Middle frontal gyrus (tissue), 1 donor: ENCODE results near the gene SSR4.

Experiments used
- DNase-seq: peaks from one replicate; pipeline ENCODE4 v3.0.0-alpha.2; 2015; ENCODE audit warnings: low spot score; ENCODE audit errors: extremely low spot score

SSR4 gene

DNA sequence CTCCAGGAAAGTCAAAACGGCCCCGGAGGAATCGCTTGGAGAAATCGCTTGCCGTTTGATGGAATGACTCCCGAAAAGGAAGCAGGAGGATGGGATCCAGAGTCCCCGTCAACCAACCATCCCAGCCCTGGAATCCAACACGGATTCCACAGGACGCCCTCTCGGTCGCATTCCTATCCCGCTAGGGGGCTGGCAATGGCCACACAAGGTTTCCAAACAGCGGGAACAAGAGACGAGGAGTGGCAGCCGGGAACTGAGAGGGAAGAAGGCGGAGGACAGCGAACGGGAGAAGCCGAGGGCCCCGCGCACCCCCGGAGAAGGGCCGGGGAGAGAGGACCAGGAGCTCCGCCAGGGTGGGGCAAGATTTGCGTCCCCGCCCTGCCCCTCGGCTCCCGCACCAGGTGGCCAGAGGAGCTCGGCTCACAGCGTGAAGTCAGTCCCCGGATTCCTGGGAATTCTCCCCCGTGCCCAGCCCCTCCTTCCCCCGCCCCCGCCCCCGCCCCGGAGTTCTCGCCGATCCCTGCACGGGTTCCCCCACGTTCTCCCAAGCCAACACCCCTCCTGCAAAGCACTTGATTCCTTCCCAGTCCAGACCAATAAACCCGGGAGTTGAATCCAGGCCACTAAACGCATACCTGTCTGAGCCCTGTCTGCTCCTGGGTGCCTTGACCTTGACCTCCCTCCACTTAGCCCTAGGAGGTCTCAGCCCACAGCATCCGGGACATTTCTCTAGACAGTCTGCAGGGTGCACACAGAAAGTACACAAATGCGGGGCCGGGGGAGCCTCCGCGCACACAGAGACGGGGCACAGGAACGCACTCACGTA lies 34.5 kb downstream of the SSR4 start:
- no peak for DNase-seq

DNA sequence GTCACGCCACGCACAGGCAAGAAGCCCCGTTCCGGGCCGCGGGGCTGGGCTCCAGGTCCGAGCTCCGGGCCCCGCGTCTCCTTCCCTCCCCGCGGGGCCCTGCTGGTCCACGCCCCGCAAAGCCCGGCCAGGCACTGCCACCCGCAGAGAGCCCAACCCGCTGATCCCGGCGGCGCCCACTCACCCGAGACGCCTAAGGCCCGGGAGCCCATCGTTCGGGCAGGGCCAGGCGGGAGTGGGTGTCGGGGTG lies 35.0 kb downstream of the SSR4 start:
- DNase-seq = no peak

GRCh38 chrX:153829799-153830639 lies 35.6 kb downstream of the SSR4 start, which contains the start of gene PDZD4:
Gene PDZD4 (minus strand): TSS chrX:153830544. CDS start chrX:153830298, 246 bp downstream.
- no peak for DNase-seq

GRCh38 chrX:153830640-153831428 lies 36.4 kb downstream of the SSR4 start:
- DNase-seq = no peak

DNA sequence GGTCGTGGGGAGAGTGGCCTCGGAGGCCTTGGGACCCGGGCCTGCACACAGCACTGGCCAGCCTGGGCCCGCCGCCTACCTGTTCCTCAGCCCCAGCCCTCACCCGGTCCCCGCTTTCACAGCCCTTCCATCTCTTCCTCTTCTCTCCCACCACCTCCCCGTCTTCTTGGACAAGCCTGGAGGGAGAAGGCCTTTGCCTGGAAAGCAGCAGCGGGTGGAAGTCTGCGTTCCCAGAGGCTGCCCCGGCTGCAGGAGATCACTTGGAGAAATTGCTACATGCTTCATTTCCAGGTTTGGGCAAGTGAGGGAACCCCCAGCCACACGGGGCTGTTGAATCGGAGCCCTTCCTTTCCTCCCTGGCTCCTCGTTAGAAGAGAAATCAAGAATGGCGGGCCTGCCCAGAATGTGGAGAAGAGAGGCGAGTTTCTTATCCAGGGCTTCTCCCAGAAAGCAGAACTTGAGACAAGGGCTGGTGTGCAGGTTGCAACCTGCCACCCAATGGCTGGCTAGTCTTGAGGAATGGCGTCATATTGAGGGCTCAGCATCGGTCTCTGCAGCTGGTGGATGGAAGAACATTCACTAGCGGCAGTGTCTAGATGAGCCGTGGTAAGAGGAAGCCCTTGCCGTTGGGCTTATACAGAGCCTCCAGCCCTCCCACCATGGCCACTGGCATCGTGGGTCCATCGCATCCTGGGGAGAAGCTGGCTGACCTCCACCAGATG lies 37.1 kb downstream of the SSR4 start:
- no peak for DNase-seq

DNA sequence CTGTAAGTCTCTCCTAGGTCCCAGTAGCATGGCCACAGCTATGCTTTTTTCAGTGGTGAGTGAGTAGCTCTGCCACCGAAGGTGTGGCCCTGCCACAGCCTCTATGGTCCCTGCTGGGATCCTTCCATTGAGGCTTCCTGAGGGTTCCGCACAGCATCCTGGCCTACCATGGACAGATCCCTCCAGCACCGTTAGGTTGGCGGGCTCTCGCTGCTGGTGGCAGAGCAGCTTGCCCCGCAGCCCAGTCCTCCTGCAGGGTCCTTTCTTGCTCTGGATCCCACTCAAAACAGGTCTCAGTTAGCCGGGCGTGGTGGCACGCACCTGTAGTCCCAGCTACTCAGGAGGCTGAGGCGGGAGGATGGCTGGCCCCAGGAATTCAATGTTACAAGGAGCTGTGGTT lies 38.3 kb downstream of the SSR4 start:
- DNase-seq = no peak

DNA sequence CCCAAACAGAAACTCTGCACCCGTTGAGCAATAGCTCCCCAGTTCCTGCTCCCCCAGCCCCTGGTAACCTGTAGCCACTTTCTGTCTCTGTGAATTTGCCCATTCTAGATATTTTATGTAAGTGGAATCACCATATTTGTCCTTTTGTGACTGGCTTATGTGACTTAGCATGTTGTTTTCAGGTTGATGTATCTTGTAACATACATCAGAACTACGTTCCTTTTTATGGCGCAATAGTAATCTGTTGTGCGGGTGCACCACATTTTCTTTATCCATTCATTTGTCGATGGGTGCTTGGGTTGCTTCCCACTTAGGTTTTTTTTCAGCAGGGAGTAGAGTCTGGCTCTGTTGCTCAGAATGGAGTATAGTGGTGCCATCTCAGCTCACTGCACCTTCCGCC lies 42.5 kb downstream of the SSR4 start:
- DNase-seq = no peak

DNA sequence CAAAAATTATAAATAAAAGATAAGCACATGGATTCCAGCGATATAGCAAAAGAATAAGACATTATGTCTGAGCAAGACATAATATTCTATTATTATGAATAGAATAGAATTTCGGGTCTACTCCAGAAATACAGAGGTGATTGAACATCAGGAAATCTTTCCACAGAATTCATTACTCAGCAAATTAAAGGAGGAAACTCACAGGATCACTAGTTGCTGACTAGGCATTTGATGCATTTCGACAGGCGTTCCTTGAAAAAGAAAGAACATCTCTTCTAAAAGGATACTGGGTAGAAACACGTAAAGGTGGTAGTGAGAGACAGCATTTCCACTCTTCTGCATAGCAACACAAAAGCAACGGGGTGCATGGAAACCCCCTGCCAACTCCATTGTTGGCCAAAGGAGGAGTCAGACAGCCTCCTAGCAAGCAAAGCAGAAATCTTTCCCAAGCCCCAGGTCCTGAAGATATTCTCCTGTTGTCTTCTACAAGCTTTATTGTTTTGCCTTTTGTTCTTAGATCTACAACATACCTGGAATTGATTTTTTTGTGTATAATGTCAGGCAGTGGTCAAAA lies 50.1 kb downstream of the SSR4 start:
- DNase-seq = no peak

- no peak for DNase-seq
Measured at GRCh38 chrX:153845195-153845594, 50.7 kb downstream of the SSR4 start.

- no peak for DNase-seq
Measured at GRCh38 chrX:153845842-153846241, 51.4 kb downstream of the SSR4 start.
